Activated CD8-positive, alpha-beta T cell treated with anti-CD3 and anti-CD28 coated beads, Interleukin-2, amount 10 ng/mL, durations not matched to agents 7 days and 5 days (primary cell): ENCODE data around the gene TMEM185A. TPM values are rescaled to one million over a fixed set of nuclear protein-coding genes. Genes with fewer than 3 reads are reported as not detected.
A peak's percentile ranks its signal among the peaks of the same experiment; 100 is the strongest.
"Not testable (repeated sequence)": the region's sequence is repeated elsewhere in the genome, so short reads cannot be mapped to it uniquely, and the experiment has no call there.

Experiments
- ATAC-seq: fragments of 150-1000 bp; cut with Tn5 transposase; one replicate; pipeline ENCODE4 v1.10.0; 2021; ENCODE audit warnings: moderate library complexity
- CTCF ChIA-PET: fragments of 350-600 bp; sonication (Branson Sonifier 250); formaldehyde crosslinking; loops from one replicate; lab custom pipeline; 2021; ENCODE audit warnings: antibody characterized with exemption; lab: Charles Lee
- POLR2A ChIA-PET: fragments of 350-600 bp; sonication (Branson Sonifier 250); formaldehyde crosslinking; loops from one replicate; lab custom pipeline; 2021; ENCODE audit warnings: antibody characterized with exemption; lab: Charles Lee
- DNase-seq: peaks from one replicate; pipeline ENCODE4 v3.0.0-alpha.2; 2020
- H3K27ac Mint-ChIP-seq: one replicate; pipeline ENCODE4 v1.8.0; 2021; ENCODE audit warnings: mild to moderate bottlenecking, mixed read lengths
- H3K27me3 Mint-ChIP-seq: one replicate; pipeline ENCODE4 v1.8.0; 2021; ENCODE audit warnings: low read depth, mixed read lengths
- H3K36me3 Mint-ChIP-seq: one replicate; pipeline ENCODE4 v1.8.0; 2021; ENCODE audit warnings: low read depth, mixed read lengths
- H3K4me1 Mint-ChIP-seq: one replicate; pipeline ENCODE4 v1.8.0; 2021; ENCODE audit warnings: low read depth, mixed read lengths
- H3K4me3 Mint-ChIP-seq: one replicate; pipeline ENCODE4 v1.8.0; 2021; ENCODE audit warnings: mild to moderate bottlenecking, mixed read lengths
- H3K9me3 Mint-ChIP-seq: one replicate; pipeline ENCODE4 v1.8.0; 2022; ENCODE audit warnings: mixed read lengths; ENCODE audit not compliant: insufficient read depth
- total RNA-seq, 2 experiments: library from RNA; stranded (reverse); gene quantifications; one replicate each; pipeline ENCODE4 v1.2.3, GENCODE V29; 2021

TMEM185A gene
- total RNA-seq, 2 experiments from 2014 or later = 15.7 to 15.9 TPM

- CTCF ChIA-PET = no interaction called here
- Mint-ChIP-seq H3K4me1 (no peaks in the 10 kb centered on the region), H3K9me3 (no peaks in the 10 kb centered on the region), H3K4me3 (no peak overlapping the region), H3K27ac (no peak overlapping the region), H3K36me3 (no peaks in the 10 kb centered on the region), H3K27me3 (peaks cover 4% of the 10 kb centered on the region)
- DNase-seq = no peak
- POLR2A ChIA-PET = no interaction called here
- no peak for ATAC-seq
Observed at GRCh38 chrX:149643496-149643895, 11.9 kb upstream of the TMEM185A start.

GRCh38 chrX:149641835-149642234 is 10.2 kb upstream of the TMEM185A start:
- POLR2A ChIA-PET = no interaction called here
- Mint-ChIP-seq H3K36me3 (no peaks in the 10 kb centered on the region), H3K9me3 (no peaks in the 10 kb centered on the region), H3K4me3 (no peak overlapping the region), H3K4me1 (no peaks in the 10 kb centered on the region), H3K27me3 (peaks cover 4% of the 10 kb centered on the region), H3K27ac (no peak overlapping the region)
- CTCF ChIA-PET = no interaction called here
- ATAC-seq = no peak
- no peak for DNase-seq

- no peaks in the 10 kb centered on the region for H3K4me1 Mint-ChIP-seq
- ChIA-PET POLR2A (no interaction called here), CTCF (no interaction called here)
- H3K9me3 Mint-ChIP-seq = no peaks in the 10 kb centered on the region
- H3K27ac Mint-ChIP-seq = no peak overlapping the region
- no peak overlapping the region for H3K4me3 Mint-ChIP-seq
- peaks cover 4% of the 10 kb centered on the region for H3K27me3 Mint-ChIP-seq
- no peaks in the 10 kb centered on the region for H3K36me3 Mint-ChIP-seq
- DNase-seq (no peak), ATAC-seq (no peak)
Observed at GRCh38 chrX:149641432-149641831, 9.8 kb upstream of the TMEM185A start.

GRCh38 chrX:149639568-149639967 is 8.0 kb upstream of the TMEM185A start:
- ChIA-PET POLR2A (no interaction called here), CTCF (no interaction called here)
- Mint-ChIP-seq H3K4me1 (no peaks in the 10 kb centered on the region), H3K27ac (no peak overlapping the region), H3K9me3 (no peaks in the 10 kb centered on the region), H3K4me3 (no peak overlapping the region), H3K36me3 (no peaks in the 10 kb centered on the region), H3K27me3 (peaks cover 2% of the 10 kb centered on the region)
- ATAC-seq (no peak), DNase-seq (no peak)

GRCh38 chrX:149638860-149639259 is 7.3 kb upstream of the TMEM185A start:
- no peaks in the 10 kb centered on the region for H3K9me3 Mint-ChIP-seq
- ATAC-seq (no peak), DNase-seq (no peak)
- no peaks in the 10 kb centered on the region for H3K4me1 Mint-ChIP-seq
- H3K27me3 Mint-ChIP-seq = no peaks in the 10 kb centered on the region
- POLR2A ChIA-PET = no interaction called here
- H3K36me3 Mint-ChIP-seq = no peaks in the 10 kb centered on the region
- H3K4me3 Mint-ChIP-seq = no peak overlapping the region
- H3K27ac Mint-ChIP-seq = no peak overlapping the region
- CTCF ChIA-PET = no interaction called here

GRCh38 chrX:149633511-149633910 is 1.9 kb upstream of the TMEM185A start:
- CTCF ChIA-PET = no interaction called here
- Mint-ChIP-seq H3K4me3 (no peak overlapping the region), H3K27ac (no peak overlapping the region), H3K27me3 (peaks cover 3% of the 10 kb centered on the region), H3K4me1 (peaks cover 27% of the 10 kb centered on the region), H3K36me3 (no peaks in the 10 kb centered on the region), H3K9me3 (no peaks in the 10 kb centered on the region)
- no peak for DNase-seq
- no peak for ATAC-seq
- POLR2A ChIA-PET = no interaction called here

GRCh38 chrX:149630681-149631233 is 835 bp downstream of the TMEM185A start:
- Mint-ChIP-seq H3K27ac (peak overlapping the region; percentile 78), H3K36me3 (no peaks in the 10 kb centered on the region), H3K9me3 (no peaks in the 10 kb centered on the region), H3K27me3 (peaks cover 3% of the 10 kb centered on the region), H3K4me3 (peak overlapping the region; percentile 86), H3K4me1 (peaks cover 31% of the 10 kb centered on the region)
- CTCF ChIA-PET = no interaction called here
- no peak for DNase-seq
- no peak for ATAC-seq
- POLR2A ChIA-PET = no interaction called here

- Mint-ChIP-seq H3K27ac (no peak overlapping the region), H3K4me1 (peaks cover 31% of the 10 kb centered on the region), H3K36me3 (no peaks in the 10 kb centered on the region), H3K27me3 (peaks cover 3% of the 10 kb centered on the region), H3K9me3 (no peaks in the 10 kb centered on the region), H3K4me3 (peak overlapping the region; percentile 86)
- no peak for ATAC-seq
- CTCF ChIA-PET = no interaction called here
- POLR2A ChIA-PET = no interaction called here
- DNase-seq = no peak
Observed at GRCh38 chrX:149629730-149630387, 1.7 kb downstream of the TMEM185A start.

GRCh38 chrX:149628768-149629167 is 2.8 kb downstream of the TMEM185A start:
- ATAC-seq (no peak), DNase-seq (no peak)
- peaks cover 31% of the 10 kb centered on the region for H3K4me1 Mint-ChIP-seq
- ChIA-PET CTCF (no interaction called here), POLR2A (no interaction called here)
- no peaks in the 10 kb centered on the region for H3K9me3 Mint-ChIP-seq
- H3K4me3 Mint-ChIP-seq = no peak overlapping the region
- H3K27ac Mint-ChIP-seq = no peak overlapping the region
- no peaks in the 10 kb centered on the region for H3K36me3 Mint-ChIP-seq
- H3K27me3 Mint-ChIP-seq = peaks cover 3% of the 10 kb centered on the region

- ChIA-PET CTCF (no interaction called here), POLR2A (no interaction called here)
- no peak for ATAC-seq
- H3K4me3 Mint-ChIP-seq = no peak overlapping the region
- H3K9me3 Mint-ChIP-seq = no peaks in the 10 kb centered on the region
- no peak overlapping the region for H3K27ac Mint-ChIP-seq
- H3K4me1 Mint-ChIP-seq = peaks cover 31% of the 10 kb centered on the region
- no peak for DNase-seq
- H3K36me3 Mint-ChIP-seq = no peaks in the 10 kb centered on the region
- peaks cover 3% of the 10 kb centered on the region for H3K27me3 Mint-ChIP-seq
Observed at GRCh38 chrX:149628280-149628679, 3.3 kb downstream of the TMEM185A start.

GRCh38 chrX:149626829-149627228 is 4.8 kb downstream of the TMEM185A start:
- ATAC-seq, H3K27ac Mint-ChIP-seq, H3K36me3 Mint-ChIP-seq, H3K9me3 Mint-ChIP-seq, H3K4me3 Mint-ChIP-seq, CTCF ChIA-PET, H3K27me3 Mint-ChIP-seq, POLR2A ChIA-PET, DNase-seq: not testable (repeated sequence)
- peaks cover 24% of the 10 kb centered on the region for H3K4me1 Mint-ChIP-seq

- H3K27me3 Mint-ChIP-seq, CTCF ChIA-PET, H3K36me3 Mint-ChIP-seq, ATAC-seq, DNase-seq, H3K4me3 Mint-ChIP-seq, H3K27ac Mint-ChIP-seq, H3K4me1 Mint-ChIP-seq, H3K9me3 Mint-ChIP-seq, POLR2A ChIA-PET: not testable (repeated sequence)
Observed at GRCh38 chrX:149619662-149620061, 11.9 kb downstream of the TMEM185A start.

- Mint-ChIP-seq H3K27ac (no peak overlapping the region), H3K36me3 (no peaks in the 10 kb centered on the region), H3K4me1 (no peaks in the 10 kb centered on the region), H3K4me3 (no peak overlapping the region), H3K27me3 (no peaks in the 10 kb centered on the region), H3K9me3 (no peaks in the 10 kb centered on the region)
- POLR2A ChIA-PET = no interaction called here
- ATAC-seq (no peak), DNase-seq (no peak)
- CTCF ChIA-PET = no interaction called here
Observed at GRCh38 chrX:149618871-149619270, 12.7 kb downstream of the TMEM185A start.
